NCI-H1092 treated with DMSO at 0.1 percent for 48 hours (cell line): ENCODE data around the gene TCAIM.
"Not testable (repeated sequence)": the region's sequence is repeated elsewhere in the genome, so short reads cannot be mapped to it uniquely, and the experiment has no call there.

Experiments
- DNase-seq: peaks from one replicate; lab custom pipeline; 2025; lab: John Stamatoyannopoulos, UW

Gene TCAIM

GRCh38 chr3:44416031-44417030, 77.8 kb downstream of the TCAIM start:
- no peak for DNase-seq

GRCh38 chr3:44418118-44418517, 79.6 kb downstream of the TCAIM start:
- DNase-seq = not testable (repeated sequence)

GRCh38 chr3:44418549-44418948, 80.0 kb downstream of the TCAIM start:
- DNase-seq = no peak

GRCh38 chr3:44419116-44419922, 80.8 kb downstream of the TCAIM start:
- DNase-seq = no peak

- no peak for DNase-seq
Measured at GRCh38 chr3:44419923-44420650, 81.5 kb downstream of the TCAIM start.

GRCh38 chr3:44420676-44421075, 82.1 kb downstream of the TCAIM start:
- no peak for DNase-seq

- no peak for DNase-seq
Measured at GRCh38 chr3:44421280-44421679, 82.7 kb downstream of the TCAIM start.

- DNase-seq = no peak
Measured at GRCh38 chr3:44424758-44425157, 86.2 kb downstream of the TCAIM start.

- DNase-seq = no peak
Measured at GRCh38 chr3:44427683-44428082, 89.1 kb downstream of the TCAIM start.

GRCh38 chr3:44428910-44429309, 90.3 kb downstream of the TCAIM start:
- DNase-seq = no peak

GRCh38 chr3:44429459-44429858, 90.9 kb downstream of the TCAIM start:
- no peak for DNase-seq

- no peak for DNase-seq
Measured at GRCh38 chr3:44430466-44430865, 91.9 kb downstream of the TCAIM start.

- DNase-seq = no peak
Measured at GRCh38 chr3:44434834-44435510, 96.4 kb downstream of the TCAIM start.

- DNase-seq = no peak
Measured at GRCh38 chr3:44436181-44436580, 97.6 kb downstream of the TCAIM start.

- no peak for DNase-seq
Measured at GRCh38 chr3:44437800-44438199, 99.2 kb downstream of the TCAIM start.

GRCh38 chr3:44439499-44440295, 101.1 kb downstream of the TCAIM start:
- DNase-seq = no peak

GRCh38 chr3:44442596-44443309, 104.2 kb downstream of the TCAIM start:
- no peak for DNase-seq

- no peak for DNase-seq
Measured at GRCh38 chr3:44444437-44444836, 105.9 kb downstream of the TCAIM start.

- DNase-seq = no peak
Measured at GRCh38 chr3:44444896-44445691, 106.5 kb downstream of the TCAIM start.
